ENCODE data around the gene TK2. TPM values are rescaled to one million over a fixed set of nuclear protein-coding genes. Genes with fewer than 3 reads are reported as not detected.
A peak's percentile ranks its signal among the peaks of the same experiment; 100 is the strongest.

TK2 gene
- total RNA-seq, 2 donors from 2014 or later: 5.7 to 6.6 TPM

- peak; percentile 45 for ATAC-seq (replicated peaks)
- Mint-ChIP-seq H3K27me3 (no peaks in the 10 kb centered on the region), H3K27ac (no peak overlapping the region), H3K4me1 (peaks cover 12% of the 10 kb centered on the region), H3K4me3 (no peak overlapping the region), H3K9me3 (no peaks in the 10 kb centered on the region), H3K36me3 (ENCODE audit: low read depth) (no peaks in the 10 kb centered on the region)
Measured at GRCh38 chr16:66486773-66487579, 62.9 kb downstream of the TK2 start.

- no peak overlapping the region for H3K4me3 Mint-ChIP-seq
- H3K27ac Mint-ChIP-seq: no peak overlapping the region
- H3K9me3 Mint-ChIP-seq: no peaks in the 10 kb centered on the region
- H3K36me3 Mint-ChIP-seq (ENCODE audit: low read depth): no peaks in the 10 kb centered on the region
- no peaks in the 10 kb centered on the region for H3K27me3 Mint-ChIP-seq
- H3K4me1 Mint-ChIP-seq: peaks cover 12% of the 10 kb centered on the region
- no peak for ATAC-seq (replicated peaks)
Measured at GRCh38 chr16:66486199-66486772, 63.6 kb downstream of the TK2 start.

- peak overlapping the region; percentile 15 for H3K27ac Mint-ChIP-seq
- no peaks in the 10 kb centered on the region for H3K36me3 Mint-ChIP-seq (ENCODE audit: low read depth)
- ATAC-seq (replicated peaks): no peak
- peaks cover 12% of the 10 kb centered on the region for H3K4me1 Mint-ChIP-seq
- H3K27me3 Mint-ChIP-seq: no peaks in the 10 kb centered on the region
- no peaks in the 10 kb centered on the region for H3K9me3 Mint-ChIP-seq
- no peak overlapping the region for H3K4me3 Mint-ChIP-seq
Measured at GRCh38 chr16:66485376-66485775, 64.5 kb downstream of the TK2 start.

GRCh38 chr16:66484453-66485213, 65.3 kb downstream of the TK2 start:
- H3K27me3 Mint-ChIP-seq: no peaks in the 10 kb centered on the region
- no peak overlapping the region for H3K4me3 Mint-ChIP-seq
- H3K27ac Mint-ChIP-seq: no peak overlapping the region

GRCh38 chr16:66483689-66484452, 66.1 kb downstream of the TK2 start:
- peak; percentile 75 for ATAC-seq (replicated peaks)
- H3K27ac Mint-ChIP-seq: peak overlapping the region; percentile 63
- H3K4me3 Mint-ChIP-seq: peak overlapping the region; percentile 50
- no peaks in the 10 kb centered on the region for H3K27me3 Mint-ChIP-seq
- H3K9me3 Mint-ChIP-seq: no peaks in the 10 kb centered on the region
- H3K36me3 Mint-ChIP-seq (ENCODE audit: low read depth): no peaks in the 10 kb centered on the region
- peaks cover 12% of the 10 kb centered on the region for H3K4me1 Mint-ChIP-seq

More at GRCh38 chr16:66484453-66485213, 65.3 kb downstream of the TK2 start:
- Mint-ChIP-seq H3K4me1 (peaks cover 12% of the 10 kb centered on the region), H3K36me3 (ENCODE audit: low read depth) (no peaks in the 10 kb centered on the region), H3K9me3 (no peaks in the 10 kb centered on the region)
- no peak for ATAC-seq (replicated peaks)

- no peak overlapping the region for H3K4me3 Mint-ChIP-seq
- ATAC-seq (replicated peaks): no peak
- H3K36me3 Mint-ChIP-seq (ENCODE audit: low read depth): no peaks in the 10 kb centered on the region
- H3K27ac Mint-ChIP-seq: no peak overlapping the region
- H3K4me1 Mint-ChIP-seq: peaks cover 17% of the 10 kb centered on the region
- H3K27me3 Mint-ChIP-seq: no peaks in the 10 kb centered on the region
- no peaks in the 10 kb centered on the region for H3K9me3 Mint-ChIP-seq
Measured at GRCh38 chr16:66481943-66482390, 68.0 kb downstream of the TK2 start.

- ATAC-seq (replicated peaks): no peak
- Mint-ChIP-seq H3K9me3 (no peaks in the 10 kb centered on the region), H3K27ac (no peak overlapping the region), H3K4me1 (peaks cover 17% of the 10 kb centered on the region), H3K27me3 (no peaks in the 10 kb centered on the region), H3K36me3 (ENCODE audit: low read depth) (no peaks in the 10 kb centered on the region), H3K4me3 (no peak overlapping the region)
Measured at GRCh38 chr16:66481081-66481942, 68.6 kb downstream of the TK2 start.

- Mint-ChIP-seq H3K27me3 (no peaks in the 10 kb centered on the region), H3K4me3 (no peak overlapping the region), H3K4me1 (peaks cover 17% of the 10 kb centered on the region), H3K9me3 (no peaks in the 10 kb centered on the region), H3K27ac (no peak overlapping the region), H3K36me3 (ENCODE audit: low read depth) (no peaks in the 10 kb centered on the region)
- ATAC-seq (replicated peaks): no peak
Measured at GRCh38 chr16:66480265-66481080, 69.4 kb downstream of the TK2 start.

GRCh38 chr16:66479661-66480264, 70.2 kb downstream of the TK2 start:
- Mint-ChIP-seq H3K36me3 (ENCODE audit: low read depth) (no peaks in the 10 kb centered on the region), H3K4me1 (peaks cover 21% of the 10 kb centered on the region), H3K27ac (no peak overlapping the region), H3K27me3 (no peaks in the 10 kb centered on the region), H3K9me3 (no peaks in the 10 kb centered on the region), H3K4me3 (no peak overlapping the region)
- no peak for ATAC-seq (replicated peaks)

GRCh38 chr16:66478733-66479511, 71.0 kb downstream of the TK2 start:
- H3K36me3 Mint-ChIP-seq (ENCODE audit: low read depth): no peaks in the 10 kb centered on the region
- no peak overlapping the region for H3K4me3 Mint-ChIP-seq
- peaks cover 24% of the 10 kb centered on the region for H3K4me1 Mint-ChIP-seq
- peak overlapping the region; percentile 23 for H3K27ac Mint-ChIP-seq
- peak; percentile 79 for ATAC-seq (replicated peaks)
- no peaks in the 10 kb centered on the region for H3K9me3 Mint-ChIP-seq
- H3K27me3 Mint-ChIP-seq: no peaks in the 10 kb centered on the region

- H3K4me1 Mint-ChIP-seq: peaks cover 18% of the 10 kb centered on the region
- H3K27me3 Mint-ChIP-seq: no peaks in the 10 kb centered on the region
- H3K27ac Mint-ChIP-seq: no peak overlapping the region
- no peak for ATAC-seq (replicated peaks)
- H3K36me3 Mint-ChIP-seq (ENCODE audit: low read depth): no peaks in the 10 kb centered on the region
- no peak overlapping the region for H3K4me3 Mint-ChIP-seq
- H3K9me3 Mint-ChIP-seq: no peaks in the 10 kb centered on the region
Measured at GRCh38 chr16:66477028-66477515, 72.8 kb downstream of the TK2 start.

Data from activated T-helper 17 cell treated with anti-CD3 and anti-CD28 coated beads, Interleukin-2, amount 50 U/mL, for 72 hours (primary cell).